IMR-90 (cell line): ENCODE results near the gene RALGPS1. TPM values are rescaled to one million over a fixed set of nuclear protein-coding genes. Genes with fewer than 3 reads are reported as not detected.
A peak's percentile ranks its signal among the peaks of the same experiment; 100 is the strongest.

ENCODE experiments used
- ATAC-seq: fragments of 200-7000 bp; cut with Tn5 transposase; 2 replicates; pipeline ENCODE4 v1.9.1; 2020; ENCODE audit warnings: low read depth, mild to moderate bottlenecking, moderate library complexity
- BruUV-seq: library from RNA; stranded (reverse); fragments of 400-500 nt; replicated peaks from 2 replicates; lab custom pipeline; 2021; lab: Mats Ljungman, UMichigan
- CTCF ChIA-PET: fragments of 300-600 bp; formaldehyde crosslinking; extraction: SDS; loops from one replicate; lab custom pipeline; 2021; ENCODE audit warnings: antibody characterized with exemption; lab: Yijun Ruan, JAX
- POLR2A ChIA-PET: fragments of 300-600 bp; sonication (Branson Sonifier 250); formaldehyde crosslinking; loops from one replicate; lab custom pipeline; 2022; ENCODE audit warnings: antibody characterized with exemption; ENCODE audit not compliant: unreplicated experiment; lab: Charles Lee
- DNase-seq: peaks from one replicate; pipeline ENCODE4 v3.0.0; 2013
- H2AFZ ChIP-seq: replicated peaks from 2 replicates; pipeline ENCODE3; 2013; ENCODE audit warnings: low read length, mild to moderate bottlenecking; ENCODE audit not compliant: poor library complexity
- H2AK5ac ChIP-seq: 2 replicates; pipeline ENCODE4 v1.6.1; 2013; ENCODE audit warnings: low read depth, low read length, inconsistent platforms
- H2AK9ac ChIP-seq: replicated peaks from 2 replicates; pipeline ENCODE3; 2013; ENCODE audit warnings: mild to moderate bottlenecking, low read depth, low read length, moderate library complexity; ENCODE audit not compliant: poor library complexity
- H2BK120ac ChIP-seq: 2 replicates; pipeline ENCODE4 v1.6.1; 2013; ENCODE audit warnings: low read depth, low read length, inconsistent platforms
- H2BK15ac ChIP-seq: 3 replicates; pipeline ENCODE4 v1.6.1; 2013; ENCODE audit warnings: low read depth, low read length, inconsistent platforms
- H2BK20ac ChIP-seq: 2 replicates; pipeline ENCODE4 v1.6.1; 2013; ENCODE audit warnings: low read depth, mild to moderate bottlenecking, inconsistent platforms, low read length, moderate library complexity
- H2BK5ac ChIP-seq: 2 replicates; pipeline ENCODE4 v1.6.1; 2013; ENCODE audit warnings: mild to moderate bottlenecking, low read depth, low read length, inconsistent platforms; ENCODE audit not compliant: poor library complexity, severe bottlenecking
- H3K14ac ChIP-seq: replicated peaks from 2 replicates; pipeline ENCODE4 v1.6.1; 2013; ENCODE audit warnings: low read depth, low read length, inconsistent platforms
- H3K18ac ChIP-seq: 2 replicates; pipeline ENCODE4 v1.6.1; 2013; ENCODE audit warnings: low read depth, low read length, control low read depth
- H3K23ac ChIP-seq: 2 replicates; pipeline ENCODE4 v1.6.1; 2013; ENCODE audit warnings: low read depth, low read length, inconsistent platforms
- H3K27ac ChIP-seq: 2 replicates; pipeline ENCODE4 v1.5.1; 2013; ENCODE audit warnings: mild to moderate bottlenecking, control low read depth, low read length; ENCODE audit not compliant: insufficient read depth
- H3K27me3 ChIP-seq: 2 replicates; pipeline ENCODE4 v1.6.1; 2013; ENCODE audit warnings: low read length; ENCODE audit not compliant: control insufficient read depth, insufficient read depth
- H3K36me3 ChIP-seq: 2 replicates; pipeline ENCODE4 v1.6.1; 2013; ENCODE audit warnings: low read length, mixed read lengths; ENCODE audit not compliant: control insufficient read depth, insufficient read depth
- H3K4ac ChIP-seq: 2 replicates; pipeline ENCODE4 v1.6.1; 2013; ENCODE audit warnings: low read depth, low read length, inconsistent platforms
- H3K4me1 ChIP-seq: 2 replicates; pipeline ENCODE4 v1.6.1; 2013; ENCODE audit warnings: low read length, mixed read lengths; ENCODE audit not compliant: control insufficient read depth, insufficient read depth
- H3K4me2 ChIP-seq: 2 replicates; pipeline ENCODE4 v1.6.1; 2013; ENCODE audit warnings: low read depth, mild to moderate bottlenecking, control low read depth, low read length, moderate library complexity
- H3K4me3 ChIP-seq: 2 replicates; pipeline ENCODE4 v1.5.1; 2013; ENCODE audit warnings: low read depth, mild to moderate bottlenecking, control low read depth, low read length, moderate library complexity; ENCODE audit not compliant: insufficient read depth
- H3K56ac ChIP-seq: 2 replicates; pipeline ENCODE4 v1.6.1; 2013; ENCODE audit warnings: low read length, inconsistent platforms; ENCODE audit not compliant: insufficient read depth; ENCODE audit errors: extremely low read depth
- H3K79me1 ChIP-seq, 2 experiments: 2 replicates each; pipeline ENCODE4 v1.6.1; 2013; ENCODE audit warnings: low read length in 2 of 2, inconsistent platforms in 1 of 2, low read depth in 1 of 2
- H3K9ac ChIP-seq: 2 replicates; pipeline ENCODE4 v1.6.1; 2013; ENCODE audit warnings: low read depth, low read length, control low read depth
- H3K9me1 ChIP-seq: 2 replicates; pipeline ENCODE4 v1.6.1; 2013; ENCODE audit warnings: low read length, inconsistent platforms; ENCODE audit not compliant: insufficient read depth
- H3K9me3 ChIP-seq: 2 replicates; pipeline ENCODE4 v1.6.1; 2013; ENCODE audit warnings: low read length; ENCODE audit not compliant: control insufficient read depth, insufficient read depth
- H4K20me1 ChIP-seq: 2 replicates; pipeline ENCODE4 v1.6.1; 2013; ENCODE audit warnings: low read length, inconsistent platforms; ENCODE audit not compliant: insufficient read depth
- H4K5ac ChIP-seq: 2 replicates; pipeline ENCODE4 v1.6.1; 2013; ENCODE audit warnings: mild to moderate bottlenecking, low read depth, low read length, control low read depth
- H4K8ac ChIP-seq, 2 experiments: 2 replicates each; pipeline ENCODE4 v1.6.1; 2013; ENCODE audit warnings: low read depth in 2 of 2, low read length in 2 of 2, control low read depth in 1 of 2, inconsistent platforms in 1 of 2
- H4K91ac ChIP-seq: 2 replicates; pipeline ENCODE4 v1.6.1; 2013; ENCODE audit warnings: low read depth, low read length, inconsistent platforms; ENCODE audit not compliant: insufficient read depth
- BHLHE40 ChIP-seq: fragments of 150-350 bp; IDR thresholded peaks from 2 replicates; pipeline ENCODE4 v1.6.1; 2016; ENCODE audit warnings: mild to moderate bottlenecking, low read depth, low read length
- CEBPB ChIP-seq: IDR thresholded peaks from 2 replicates; pipeline ENCODE4 v1.6.1; 2012; ENCODE audit warnings: low read depth, low read length, improper control_type of control experiment
- CTCF ChIP-seq: conservative IDR thresholded peaks from 2 replicates; pipeline ENCODE4 v1.5.1; 2012; ENCODE audit warnings: mild to moderate bottlenecking, low read depth, low read length, improper control_type of control experiment
- ELK1 ChIP-seq: fragments of 150-350 bp; IDR thresholded peaks from 2 replicates; pipeline ENCODE4 v1.6.1; 2016; ENCODE audit warnings: low read depth, mild to moderate bottlenecking, low read length, moderate library complexity, borderline replicate concordance
- MAZ ChIP-seq: IDR thresholded peaks from 2 replicates; pipeline ENCODE4 v1.6.1; 2012; ENCODE audit warnings: low read depth, mild to moderate bottlenecking, low read length, improper control_type of control experiment, moderate library complexity, borderline replicate concordance
- MXI1 ChIP-seq: IDR thresholded peaks from 2 replicates; pipeline ENCODE4 v1.6.1; 2012; ENCODE audit warnings: low read depth, mild to moderate bottlenecking, low read length, moderate library complexity, borderline replicate concordance
- NFE2L2 ChIP-seq: fragments of 150-350 bp; IDR thresholded peaks from 2 replicates; pipeline ENCODE4 v1.6.1; 2016; ENCODE audit warnings: low read depth, mild to moderate bottlenecking, low read length
- POLR2A ChIP-seq: IDR thresholded peaks from 2 replicates; pipeline ENCODE4 v1.6.1; 2012; ENCODE audit warnings: mild to moderate bottlenecking, low read depth, low read length
- RAD21 ChIP-seq: IDR thresholded peaks from 2 replicates; pipeline ENCODE4 v1.6.1; 2012; ENCODE audit warnings: low read length, improper control_type of control experiment
- RCOR1 ChIP-seq: IDR thresholded peaks from 2 replicates; pipeline ENCODE4 v1.6.1; 2012; ENCODE audit warnings: mild to moderate bottlenecking, low read length, improper control_type of control experiment; ENCODE audit not compliant: insufficient replicate concordance
- RFX5 ChIP-seq: IDR thresholded peaks from 2 replicates; pipeline ENCODE4 v1.8.0; 2012; ENCODE audit warnings: low read depth, mild to moderate bottlenecking, low read length, moderate library complexity
- SMC3 ChIP-seq: fragments of 150-350 bp; IDR thresholded peaks from 2 replicates; pipeline ENCODE4 v1.6.1; 2016; ENCODE audit warnings: low read depth, mild to moderate bottlenecking, antibody characterized with exemption, low read length, moderate library complexity
- USF2 ChIP-seq: fragments of 150-350 bp; IDR thresholded peaks from 2 replicates; pipeline ENCODE4 v1.6.1; 2017; ENCODE audit warnings: mild to moderate bottlenecking, antibody characterized with exemption, low read length, low read depth
- WGBS, 2 experiments: methylation state at CpG; one replicate each; pipeline versions ENCODE4 v1.1.5 to v1.1.7; 2013; ENCODE audit warnings: missing lambda C conversion rate in 2 of 2; ENCODE audit not compliant: insufficient read length in 1 of 2; ENCODE audit errors: extremely low coverage in 2 of 2; 5-methylcytosine and 5-hydroxymethylcytosine counted together
- dilution Hi-C: fragments of 300-500 bp; cut with HindIII; formaldehyde crosslinking; loops from one replicate; pipeline ENCODE4 v1.14.3; 2018; ENCODE audit warnings: low sequenced_read_pairs; ENCODE audit not compliant: unreplicated experiment
- in situ Hi-C: fragments of 300-500 bp; cut with MboI; formaldehyde crosslinking; loops from 3 replicates; pipeline ENCODE4 v1.14.3; 2019; ENCODE audit warnings: low sequenced_read_pairs, inconsistent platforms, mixed read lengths
- intact Hi-C: fragments of 100-400 bp; cut with micrococcal nuclease; formaldehyde crosslinking; loops from 2 replicates; pipeline ENCODE4 v1.10.0; 2022
- polyA plus RNA-seq, 3 experiments: library from polyadenylated mRNA; depleted of rRNA; stranded (reverse); fragments of >200 nt; gene quantifications; 2 replicates each; pipeline ENCODE4 v1.2.3, GENCODE V29; 2012; ENCODE audit warnings: low replicate concordance in 1 of 3
- total RNA-seq: library from RNA; depleted of rRNA; stranded (reverse); fragments of >200 nt; gene quantifications from 2 replicates; pipeline ENCODE4 v1.2.3, GENCODE V29; 2012

Gene RALGPS1
- total and polyA plus RNA-seq, 2 of the 4 experiments (the other 2 are of a cell fraction), result 0.90 to 2.8 TPM

GRCh38 chr9:127011772-127012171, 97.2 kb downstream of the RALGPS1 start:
- H2AK9ac ChIP-seq, result no peak overlapping the region
- no peaks in the 10 kb centered on the region for H3K36me3 ChIP-seq
- BruUV-seq, result no TSS peak
- ChIA-PET POLR2A (no interaction called here), CTCF (interaction anchor here (0.7 kb wide), 1 partner anchor 111 kb away, joined by 3 read pairs; no protein-coding TSS in a partner anchor)
- no peak for ATAC-seq
- intact Hi-C loops, result no loop called here
- no peak overlapping the region for H3K4me2 ChIP-seq
- no peak overlapping the region for H2BK5ac ChIP-seq
- H3K56ac ChIP-seq, result no peak overlapping the region
- in situ Hi-C loops, result no loop called here
- H2BK15ac ChIP-seq, result no peak overlapping the region
- TF ChIP-seq USF2 (no peak), NFE2L2 (no peak), RAD21 (no peak), RCOR1 (no peak), POLR2A (no peak), SMC3 (no peak), ELK1 (no peak), CTCF (no peak), MXI1 (no peak), MAZ (no peak), CEBPB (no peak), BHLHE40 (no peak), RFX5 (no peak)
- no peak overlapping the region for H3K27ac ChIP-seq
- no peak overlapping the region for H3K4ac ChIP-seq
- H2AK5ac ChIP-seq, result no peak overlapping the region
- H3K9ac ChIP-seq, result no peak overlapping the region
- no peaks in the 10 kb centered on the region for H3K9me3 ChIP-seq
- no peak overlapping the region for H4K91ac ChIP-seq
- H3K4me3 ChIP-seq, result no peak overlapping the region
- no peaks in the 10 kb centered on the region for H4K20me1 ChIP-seq
- no peak overlapping the region for H3K18ac ChIP-seq
- 0 out of 2 replicates have a peak, but pooled peaks cover 2% of the 10 kb centered on the region for H3K9me1 ChIP-seq
- WGBS, 2 experiments, result no CpG with 5 or more reads among the region's 6 CpGs
- H3K4me1 ChIP-seq, result peaks cover 6% of the 10 kb centered on the region; the same call in 1 of the 2 replicates
- H4K5ac ChIP-seq, result no peak overlapping the region
- no peak overlapping the region for H2BK120ac ChIP-seq
- dilution Hi-C loops, result no loop called here
- no peak overlapping the region for H3K14ac ChIP-seq
- no peak overlapping the region for H3K23ac ChIP-seq
- H2BK20ac ChIP-seq, result no peak overlapping the region
- H4K8ac ChIP-seq, result no peak overlapping the region
- peak overlapping the region; percentile 18 for H2AFZ ChIP-seq
- peaks cover 2% of the 10 kb centered on the region; the same call in 1 of the 2 replicates for H3K27me3 ChIP-seq
- no peak for DNase-seq
- no peaks in the 10 kb centered on the region for H3K79me1 ChIP-seq
